Keratinocyte (primary cell): ENCODE results near the gene FCRL2. TPM values are rescaled to one million over a fixed set of nuclear protein-coding genes. Genes with fewer than 3 reads are reported as not detected.

Source experiments
- DNase-seq: peaks from one replicate; pipeline ENCODE4 v3.0.0-alpha.2; 2011; ENCODE audit warnings: low read depth, missing footprints, low spot score
- FAIRE-seq: peaks from 2 replicates; lab custom pipeline; 2011; peaks lifted over from hg19 to GRCh38; lab: Jason Lieb, UNC
- H2AFZ ChIP-seq: 2 replicates; pipeline ENCODE4 v1.6.0; 2012; ENCODE audit warnings: low read length, control low read depth, inconsistent platforms; ENCODE audit not compliant: control insufficient read depth
- H3K27ac ChIP-seq: 2 replicates; pipeline ENCODE4 v1.5.1; 2011; ENCODE audit warnings: low read length; ENCODE audit not compliant: control insufficient read depth, insufficient read depth
- H3K27me3 ChIP-seq: 3 replicates; pipeline ENCODE4 v1.6.0; 2011; ENCODE audit warnings: low read length; ENCODE audit not compliant: control insufficient read depth, insufficient read depth; ENCODE audit errors: extremely low read depth
- H3K36me3 ChIP-seq, 2 experiments: 2 replicates in 1 of 2; 3 replicates in 1 of 2; pipeline ENCODE4 v1.5.1; 2011; ENCODE audit warnings: low read length in 2 of 2, mild to moderate bottlenecking in 1 of 2; ENCODE audit not compliant: control insufficient read depth in 2 of 2, insufficient read depth in 2 of 2; ENCODE audit errors: extremely low read depth in 1 of 2
- H3K4me1 ChIP-seq: 3 replicates; pipeline ENCODE4 v1.5.1; 2011; ENCODE audit warnings: low read length; ENCODE audit not compliant: control insufficient read depth, insufficient read depth; ENCODE audit errors: extremely low read depth
- H3K4me2 ChIP-seq: 3 replicates; pipeline ENCODE4 v1.6.0; 2011; ENCODE audit warnings: low read depth, low read length; ENCODE audit not compliant: control insufficient read depth, insufficient read depth; ENCODE audit errors: extremely low read depth
- H3K4me3 ChIP-seq, 3 experiments: fragments of 200-600 bp in 1 of 3; sonication (generic) in 1 of 3; 2 replicates in 2 of 3; 3 replicates in 1 of 3; pipeline ENCODE4 v1.5.1; 2011 to 2016; ENCODE audit warnings: low read length in 3 of 3, mild to moderate bottlenecking in 3 of 3, control low read depth in 2 of 3, inconsistent platforms in 1 of 3, low read depth in 1 of 3, mixed read lengths in 1 of 3, mixed run types in 1 of 3, moderate library complexity in 1 of 3; ENCODE audit not compliant: control insufficient read depth in 2 of 3, insufficient read depth in 2 of 3; ENCODE audit errors: extremely low read depth in 1 of 3
- H3K79me2 ChIP-seq: 2 replicates; pipeline ENCODE4 v1.6.0; 2012; ENCODE audit warnings: low read length; ENCODE audit not compliant: control insufficient read depth, insufficient read depth
- H3K9ac ChIP-seq: 3 replicates; pipeline ENCODE4 v1.6.0; 2011; ENCODE audit warnings: low read length; ENCODE audit not compliant: control insufficient read depth, insufficient read depth; ENCODE audit errors: extremely low read depth
- H3K9me1 ChIP-seq: 3 replicates; pipeline ENCODE4 v1.6.0; 2011; ENCODE audit warnings: low read length; ENCODE audit not compliant: control insufficient read depth, insufficient read depth; ENCODE audit errors: extremely low read depth
- H3K9me3 ChIP-seq: 2 replicates; pipeline ENCODE4 v1.5.1; 2012; ENCODE audit warnings: low read depth, low read length; ENCODE audit not compliant: control insufficient read depth
- H4K20me1 ChIP-seq: 3 replicates; pipeline ENCODE4 v1.6.0; 2011; ENCODE audit warnings: low read length; ENCODE audit not compliant: control insufficient read depth, insufficient read depth; ENCODE audit errors: extremely low read depth
- EZH2 ChIP-seq: IDR thresholded peaks from one replicate; pipeline ENCODE4 v1.6.1; 2012; ENCODE audit warnings: inconsistent platforms, mild to moderate bottlenecking, low read length, moderate library complexity
- dilution Hi-C: fragments of 300-500 bp; cut with MboI; formaldehyde crosslinking; loops from one replicate; pipeline ENCODE4 v1.7.0; 2020; ENCODE audit warnings: low sequenced_read_pairs; ENCODE audit not compliant: extremely low pct_ligation_motif_present
- polyA plus RNA-seq, 5 experiments: library from polyadenylated mRNA; depleted of rRNA in 3 of 5; stranded (reverse) in 3 of 5; stranded (forward) in 1 of 5; unstranded in 1 of 5; fragments of >200 nt; gene quantifications; 1 replicate in 1 of 5; 2 replicates in 3 of 5; 3 replicates in 1 of 5; pipeline versions ENCODE4 v1.2.1 to v1.2.3, GENCODE V29; 2011 to 2012; ENCODE audit warnings: missing spikeins in 2 of 5, low read depth in 1 of 5, low replicate concordance in 1 of 5
- TF ChIP-seq, protein P1 (sequence below), 3 experiments: IDR thresholded peaks in 1 of 3; conservative IDR thresholded peaks in 1 of 3; optimal IDR thresholded peaks in 1 of 3; 2 replicates in 2 of 3; 3 replicates in 1 of 3; pipeline versions ENCODE3 to v1.5.1; 2011; ENCODE audit warnings: low read length in 3 of 3, mild to moderate bottlenecking in 3 of 3, moderate library complexity in 2 of 3, control low read depth in 1 of 3, inconsistent platforms in 1 of 3; ENCODE audit not compliant: insufficient read depth in 2 of 3; ENCODE audit errors: extremely low read depth in 1 of 3

FCRL2 gene
- polyA plus RNA-seq, 1 donor (not counting 4 experiments of a cell fraction or from before 2014, with no cell fraction given): not detected

DNA sequence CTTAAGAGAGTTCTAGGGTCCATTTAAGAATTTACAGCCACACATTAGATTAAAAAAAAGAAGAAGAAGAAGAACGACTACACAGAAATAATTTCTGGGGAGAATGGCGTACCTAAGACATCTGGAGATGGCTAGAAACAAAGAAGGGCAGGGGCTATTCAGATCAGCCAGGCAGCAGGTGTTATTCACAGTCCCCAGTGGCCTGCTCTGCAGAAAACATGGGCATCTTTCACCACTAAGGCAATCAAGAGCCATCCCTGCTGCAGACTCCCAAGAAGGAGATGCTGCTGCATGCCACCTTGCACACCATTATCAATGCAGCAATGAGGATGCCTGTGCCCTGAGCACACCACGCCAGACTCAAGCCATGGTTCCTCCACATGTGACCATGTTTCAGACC is 7.9 kb upstream of the FCRL2 start:
- no peak for TF ChIP-seq EZH2
- TF ChIP-seq, protein P1, sequence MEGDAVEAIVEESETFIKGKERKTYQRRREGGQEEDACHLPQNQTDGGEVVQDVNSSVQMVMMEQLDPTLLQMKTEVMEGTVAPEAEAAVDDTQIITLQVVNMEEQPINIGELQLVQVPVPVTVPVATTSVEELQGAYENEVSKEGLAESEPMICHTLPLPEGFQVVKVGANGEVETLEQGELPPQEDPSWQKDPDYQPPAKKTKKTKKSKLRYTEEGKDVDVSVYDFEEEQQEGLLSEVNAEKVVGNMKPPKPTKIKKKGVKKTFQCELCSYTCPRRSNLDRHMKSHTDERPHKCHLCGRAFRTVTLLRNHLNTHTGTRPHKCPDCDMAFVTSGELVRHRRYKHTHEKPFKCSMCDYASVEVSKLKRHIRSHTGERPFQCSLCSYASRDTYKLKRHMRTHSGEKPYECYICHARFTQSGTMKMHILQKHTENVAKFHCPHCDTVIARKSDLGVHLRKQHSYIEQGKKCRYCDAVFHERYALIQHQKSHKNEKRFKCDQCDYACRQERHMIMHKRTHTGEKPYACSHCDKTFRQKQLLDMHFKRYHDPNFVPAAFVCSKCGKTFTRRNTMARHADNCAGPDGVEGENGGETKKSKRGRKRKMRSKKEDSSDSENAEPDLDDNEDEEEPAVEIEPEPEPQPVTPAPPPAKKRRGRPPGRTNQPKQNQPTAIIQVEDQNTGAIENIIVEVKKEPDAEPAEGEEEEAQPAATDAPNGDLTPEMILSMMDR (optimal IDR thresholded peaks at IDR 0.05 in 1 of 3, IDR thresholded peaks at IDR 0.05 in 1 of 3, conservative IDR thresholded peaks at IDR 0.05 in 1 of 3; ENCODE audit: extremely low read depth in 1 of 3, insufficient read depth in 2 of 3, low read length in 3 of 3): no peak
- H3K27me3 ChIP-seq: no peaks in the 10 kb centered on the region
- DNase-seq (no peak), FAIRE-seq (no peak)
- H3K9ac ChIP-seq: no peak overlapping the region
- no peak overlapping the region for H3K27ac ChIP-seq
- no peaks in the 10 kb centered on the region for H4K20me1 ChIP-seq
- no peak overlapping the region for H3K4me2 ChIP-seq
- no peak overlapping the region for H2AFZ ChIP-seq
- no peak overlapping the region for H3K4me3 ChIP-seq
- H3K79me2 ChIP-seq: no peaks in the 10 kb centered on the region
- dilution Hi-C loops: no loop called here
- no peaks in the 10 kb centered on the region for H3K9me1 ChIP-seq
- no peaks in the 10 kb centered on the region for H3K4me1 ChIP-seq
- H3K36me3 ChIP-seq: no peaks in the 10 kb centered on the region
- H3K9me3 ChIP-seq: no peaks in the 10 kb centered on the region

DNA sequence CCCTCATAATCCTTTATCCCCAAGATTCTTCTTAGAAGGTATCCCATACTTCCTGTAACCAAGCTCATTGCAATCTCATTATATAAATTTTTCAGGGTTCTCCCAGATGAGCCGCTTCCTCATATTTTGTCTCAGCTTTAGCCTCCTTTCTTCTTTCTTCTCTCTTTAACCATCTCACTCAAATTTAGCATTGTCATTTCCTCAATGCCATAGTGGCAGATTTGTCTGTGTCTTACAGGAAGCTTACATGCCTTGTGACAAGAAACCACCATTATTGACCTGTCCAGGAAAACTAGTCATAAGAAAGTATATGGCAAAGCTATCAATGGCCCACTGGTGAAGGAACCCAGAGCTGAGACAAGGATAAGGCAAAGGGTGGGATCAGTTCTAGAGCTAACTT is 6.0 kb upstream of the FCRL2 start:
- Histone ChIP-seq H3K36me3 (no peaks in the 10 kb centered on the region), H3K9ac (no peak overlapping the region), H3K9me1 (no peaks in the 10 kb centered on the region), H3K4me3 (no peak overlapping the region), H3K79me2 (no peaks in the 10 kb centered on the region), H2AFZ (no peak overlapping the region), H3K27me3 (no peaks in the 10 kb centered on the region), H3K27ac (no peak overlapping the region), H3K4me1 (no peaks in the 10 kb centered on the region), H3K4me2 (no peak overlapping the region), H3K9me3 (no peaks in the 10 kb centered on the region), H4K20me1 (no peaks in the 10 kb centered on the region)
- dilution Hi-C loops: no loop called here
- FAIRE-seq (no peak), DNase-seq (no peak)
- TF ChIP-seq, protein P1 (optimal IDR thresholded peaks at IDR 0.05 in 1 of 3, IDR thresholded peaks at IDR 0.05 in 1 of 3, conservative IDR thresholded peaks at IDR 0.05 in 1 of 3; ENCODE audit: extremely low read depth in 1 of 3, insufficient read depth in 2 of 3, low read length in 3 of 3): no peak
- no peak for TF ChIP-seq EZH2
